Measurements from ENCODE around the gene PTBP1.
"Not testable (repeated sequence)": the region's sequence is repeated elsewhere in the genome, so short reads cannot be mapped to it uniquely, and the experiment has no call there.

Gene PTBP1

DNA sequence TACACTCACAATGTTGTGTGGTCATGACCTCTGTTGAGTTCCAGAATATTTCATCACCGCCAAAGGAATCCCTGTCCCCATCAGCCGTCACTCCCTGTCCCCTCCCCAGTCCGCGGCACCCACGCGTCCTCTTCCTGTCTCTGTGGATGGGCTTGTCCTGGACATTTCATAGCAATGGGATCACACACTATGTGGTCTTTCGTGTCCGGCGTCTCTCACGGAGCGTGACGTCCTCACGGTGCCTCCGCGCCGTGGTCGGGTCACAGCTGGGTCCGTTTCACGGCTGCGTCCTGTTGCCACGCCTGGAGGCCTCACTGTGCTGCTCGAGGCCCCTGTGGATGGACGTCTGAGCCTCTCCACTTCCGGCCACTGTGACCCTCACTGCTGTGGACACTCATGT lies 37.0 kb downstream of the PTBP1 start:
- DNase-seq, result no peak

DNA sequence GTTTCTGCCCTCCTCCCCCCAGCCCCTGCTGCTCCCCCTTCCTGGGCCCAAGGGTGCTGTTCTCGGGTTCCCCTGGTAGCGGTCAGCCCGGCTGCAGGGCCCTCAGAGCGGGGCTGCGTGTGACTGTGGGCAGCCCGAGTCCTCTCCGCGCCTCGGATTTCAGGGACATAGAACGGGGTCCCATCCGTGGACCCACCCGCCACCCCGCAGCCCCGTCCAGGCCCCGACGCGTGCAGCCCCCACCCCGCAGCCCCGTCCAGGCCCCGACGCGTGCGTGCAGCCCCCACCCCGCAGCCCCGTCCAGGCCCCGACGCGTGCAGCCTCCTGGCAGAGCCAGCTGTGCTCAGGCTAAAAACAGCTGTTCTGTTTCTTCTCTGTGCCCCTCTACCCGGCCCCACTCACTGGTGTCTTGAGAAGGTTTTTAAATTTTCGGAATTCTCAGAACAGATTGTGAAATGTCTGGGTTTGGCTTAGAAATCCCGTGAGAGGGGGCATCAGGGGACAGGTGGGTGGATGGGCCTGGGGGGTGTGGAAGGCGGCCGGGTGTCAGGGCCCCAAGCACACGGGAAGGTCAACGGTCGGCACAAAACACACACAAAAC lies 38.1 kb downstream of the PTBP1 start:
- DNase-seq, result no peak

DNA sequence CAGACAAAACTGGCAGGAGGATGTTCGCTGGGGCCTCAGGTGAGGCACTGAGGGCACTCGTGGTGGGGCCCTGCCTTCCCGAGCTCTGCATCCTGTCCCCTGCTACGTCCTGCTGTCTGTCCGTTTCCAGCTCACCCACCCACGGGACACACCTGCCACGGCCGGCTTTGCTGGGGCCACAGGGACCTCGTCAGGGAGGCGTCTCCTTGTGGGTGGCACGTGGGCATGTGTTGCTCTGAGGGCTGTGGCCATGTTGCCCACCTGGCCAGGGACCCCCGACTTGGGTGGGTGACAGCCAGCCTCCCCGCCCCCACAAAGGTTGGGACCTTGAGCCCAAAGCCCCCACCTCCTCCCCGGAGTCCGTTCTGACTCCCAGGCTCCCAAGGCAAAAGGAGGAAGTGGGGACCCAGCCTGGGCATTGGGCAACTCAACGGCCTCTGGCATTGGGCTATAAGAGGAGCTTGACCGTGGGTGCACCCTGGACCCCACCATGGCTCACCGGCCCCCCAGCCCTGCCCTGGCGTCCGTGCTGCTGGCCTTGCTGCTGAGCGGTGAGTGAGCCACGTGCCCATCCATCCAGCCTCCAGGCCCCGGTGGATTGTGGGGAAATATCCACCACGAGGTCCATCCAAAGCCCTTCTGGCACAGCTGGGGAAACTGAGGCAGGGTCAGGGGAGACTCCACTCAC lies 43.4 kb downstream of the PTBP1 start, which contains the start of gene PRTN3:
Gene PRTN3 (plus strand): TSS at position 481 of the 688 bp plus-strand sequence. CDS start 10 bp downstream, at position 491.
- DNase-seq, result no peak

DNA sequence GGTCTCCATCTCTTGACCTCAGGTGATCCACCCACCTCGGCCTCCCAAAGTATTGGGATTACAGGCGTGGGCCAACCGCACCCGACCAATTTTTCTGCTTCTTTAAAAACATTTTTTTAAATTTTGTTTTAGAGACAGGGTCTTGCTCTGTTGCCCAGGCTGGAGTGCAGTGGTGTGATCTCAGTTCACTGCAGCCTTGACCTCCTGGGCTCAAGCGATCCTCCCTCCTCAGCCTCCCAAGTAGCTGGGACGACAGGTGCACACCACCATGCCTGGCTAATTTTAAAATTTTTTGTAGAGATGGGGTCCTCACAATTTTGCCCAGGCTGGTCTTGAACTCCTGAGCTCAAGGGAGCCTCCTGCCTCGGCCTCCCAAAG lies 45.5 kb downstream of the PTBP1 start:
- DNase-seq, result not testable (repeated sequence)

DNA sequence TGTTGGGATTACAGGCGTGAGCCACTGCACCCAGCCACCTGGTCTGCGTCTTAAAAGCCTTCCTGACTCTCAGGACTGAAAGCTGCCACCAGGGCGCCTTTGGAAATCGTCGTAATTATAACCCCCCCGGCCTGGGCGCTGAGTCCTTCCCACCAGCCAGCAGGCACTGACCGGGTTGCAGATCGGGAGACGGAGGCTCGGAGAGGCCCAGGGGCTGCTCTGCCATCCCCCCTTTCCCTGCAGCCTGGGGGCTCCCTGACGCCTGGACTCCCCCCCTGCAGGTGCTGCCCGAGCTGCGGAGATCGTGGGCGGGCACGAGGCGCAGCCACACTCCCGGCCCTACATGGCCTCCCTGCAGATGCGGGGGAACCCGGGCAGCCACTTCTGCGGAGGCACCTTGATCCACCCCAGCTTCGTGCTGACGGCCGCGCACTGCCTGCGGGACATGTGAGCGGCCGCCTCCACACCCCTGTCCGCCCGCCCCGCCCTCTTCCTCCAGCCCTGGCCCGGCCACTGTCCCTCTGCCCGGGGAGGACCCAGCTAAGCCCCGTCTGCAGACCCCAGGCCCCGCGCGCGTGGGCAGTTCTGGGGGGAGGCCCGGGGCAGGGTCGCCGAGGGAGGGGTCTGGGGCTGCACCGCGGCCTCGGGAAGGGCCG lies 46.1 kb downstream of the PTBP1 start:
- no peak for DNase-seq

DNA sequence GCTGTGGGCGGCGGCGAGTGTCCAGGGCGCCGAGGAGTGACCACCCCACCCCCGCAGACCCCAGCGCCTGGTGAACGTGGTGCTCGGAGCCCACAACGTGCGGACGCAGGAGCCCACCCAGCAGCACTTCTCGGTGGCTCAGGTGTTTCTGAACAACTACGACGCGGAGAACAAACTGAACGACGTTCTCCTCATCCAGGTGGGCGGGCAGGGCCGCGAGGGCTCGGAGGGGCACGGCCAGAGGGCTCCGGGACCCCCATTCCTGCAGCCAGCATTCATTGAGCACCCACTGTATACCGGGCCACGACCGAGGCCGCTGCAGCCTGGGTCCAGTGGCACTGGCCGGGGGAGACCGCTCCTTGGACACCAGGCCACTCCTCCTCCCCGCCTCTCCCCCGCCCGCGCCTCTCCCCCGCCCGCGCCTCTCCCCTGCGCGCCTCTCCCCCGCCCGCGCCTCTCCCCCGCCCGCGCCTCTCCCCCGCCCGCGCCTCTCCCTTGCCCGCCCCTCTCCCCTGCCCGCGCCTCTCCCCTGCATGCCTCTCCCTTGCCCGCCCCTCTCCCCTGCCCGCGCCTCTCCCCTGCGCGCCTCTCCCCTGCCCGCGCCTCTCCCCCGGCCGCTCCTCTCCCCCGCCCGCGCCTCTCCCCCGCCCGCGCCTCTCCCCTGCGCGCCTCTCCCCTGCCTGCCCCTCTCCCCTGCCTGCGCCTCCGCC lies 46.7 kb downstream of the PTBP1 start:
- no peak for DNase-seq

DNA sequence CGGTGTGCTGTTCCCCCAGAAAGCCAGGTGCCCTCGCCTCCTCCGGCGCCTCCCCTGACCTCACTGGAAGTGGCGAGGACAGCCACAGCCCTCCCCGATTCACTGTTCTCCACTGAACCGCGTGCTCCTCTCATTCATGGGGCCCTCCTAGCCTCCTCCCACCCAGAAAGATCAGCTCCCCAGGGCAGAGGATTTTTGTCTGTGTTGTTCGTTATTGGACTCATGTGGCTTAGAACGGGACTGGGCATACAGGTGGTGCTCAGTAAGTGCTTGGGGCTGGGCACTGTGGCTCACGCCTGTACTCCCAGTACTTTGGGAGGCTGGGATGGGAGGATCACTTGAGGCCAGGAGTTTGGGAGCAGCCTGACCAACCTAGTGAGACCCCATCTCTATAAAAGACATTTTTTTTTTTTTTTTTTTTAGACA lies 47.3 kb downstream of the PTBP1 start:
- DNase-seq, result no peak

DNA sequence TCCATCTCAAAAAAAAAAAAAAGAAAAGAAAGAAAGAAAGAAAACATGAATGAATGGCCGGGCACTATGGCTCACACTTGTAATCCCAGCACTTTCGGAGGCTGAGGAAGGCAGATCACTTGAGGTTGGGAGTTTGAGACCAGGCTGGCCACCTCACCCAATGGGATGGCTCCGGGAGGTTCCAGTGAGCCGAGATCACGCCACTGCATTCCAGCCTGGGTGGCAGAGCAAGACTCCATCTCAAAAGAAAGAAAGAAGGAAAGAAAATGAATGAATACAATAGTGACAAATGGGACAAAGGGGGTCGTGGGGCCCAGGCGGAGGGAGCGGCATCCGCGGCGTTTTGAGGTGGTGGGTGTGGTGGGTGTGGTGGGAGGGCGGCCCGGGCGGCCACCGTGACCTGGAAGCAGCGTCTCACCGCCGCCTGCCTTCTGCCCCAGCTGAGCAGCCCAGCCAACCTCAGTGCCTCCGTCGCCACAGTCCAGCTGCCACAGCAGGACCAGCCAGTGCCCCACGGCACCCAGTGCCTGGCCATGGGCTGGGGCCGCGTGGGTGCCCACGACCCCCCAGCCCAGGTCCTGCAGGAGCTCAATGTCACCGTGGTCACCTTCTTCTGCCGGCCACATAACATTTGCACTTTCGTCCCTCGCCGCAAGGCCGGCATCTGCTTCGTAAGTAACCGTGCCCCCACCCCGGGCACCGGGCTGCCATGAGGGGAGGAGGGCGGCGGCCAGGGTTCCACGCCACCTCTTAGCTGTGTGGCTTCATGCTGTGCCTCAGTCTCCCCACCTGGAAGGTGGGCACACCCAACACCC lies 48.7 kb downstream of the PTBP1 start:
- no peak for DNase-seq

DNA sequence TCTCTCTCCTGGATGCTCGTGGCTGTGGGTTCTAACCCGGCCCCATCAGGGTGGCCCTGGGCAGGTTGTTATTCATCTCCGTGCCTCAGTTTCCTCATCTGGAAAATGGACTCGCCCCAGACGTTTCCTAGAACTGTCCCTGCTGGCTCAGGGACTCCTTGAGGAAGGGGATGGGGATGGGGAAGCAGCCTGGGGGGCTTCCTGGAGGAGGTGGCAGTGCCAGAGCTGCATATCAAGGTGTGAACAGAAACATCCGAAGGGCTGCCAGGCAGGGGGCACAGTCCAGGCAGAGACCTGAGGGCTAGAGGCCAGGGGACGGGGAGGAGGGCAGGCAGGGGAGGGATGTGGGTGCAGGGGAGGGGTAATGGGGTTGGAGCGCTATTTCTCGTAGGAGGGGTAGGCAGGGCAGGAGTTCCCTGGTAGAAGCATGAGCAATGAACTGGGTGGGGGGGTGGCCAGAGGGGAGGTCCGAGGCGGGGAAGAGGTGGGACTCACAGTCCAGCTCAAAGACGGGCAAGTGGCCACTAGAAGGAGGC lies 51.2 kb downstream of the PTBP1 start:
- DNase-seq, result no peak

DNA sequence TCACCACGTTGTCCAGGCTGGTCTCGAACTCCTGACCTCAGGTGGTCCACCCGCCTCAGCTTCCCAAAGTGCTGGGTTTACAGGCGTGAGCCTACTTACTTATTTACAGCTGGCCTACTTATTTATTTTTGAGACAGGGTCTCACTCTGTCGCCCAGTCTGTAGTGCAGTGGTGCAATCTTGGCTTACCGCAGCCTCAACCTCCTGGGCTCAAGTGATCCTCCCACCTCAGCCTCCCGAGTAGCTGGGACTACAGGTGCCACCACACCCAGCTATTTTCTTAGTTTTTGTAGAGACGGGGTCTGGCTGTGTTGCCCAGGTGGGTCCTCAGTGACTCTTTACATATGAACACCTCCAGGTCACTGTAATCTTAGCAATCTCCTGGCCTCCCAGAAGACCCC lies 51.9 kb downstream of the PTBP1 start:
- not testable (repeated sequence) for DNase-seq

DNA sequence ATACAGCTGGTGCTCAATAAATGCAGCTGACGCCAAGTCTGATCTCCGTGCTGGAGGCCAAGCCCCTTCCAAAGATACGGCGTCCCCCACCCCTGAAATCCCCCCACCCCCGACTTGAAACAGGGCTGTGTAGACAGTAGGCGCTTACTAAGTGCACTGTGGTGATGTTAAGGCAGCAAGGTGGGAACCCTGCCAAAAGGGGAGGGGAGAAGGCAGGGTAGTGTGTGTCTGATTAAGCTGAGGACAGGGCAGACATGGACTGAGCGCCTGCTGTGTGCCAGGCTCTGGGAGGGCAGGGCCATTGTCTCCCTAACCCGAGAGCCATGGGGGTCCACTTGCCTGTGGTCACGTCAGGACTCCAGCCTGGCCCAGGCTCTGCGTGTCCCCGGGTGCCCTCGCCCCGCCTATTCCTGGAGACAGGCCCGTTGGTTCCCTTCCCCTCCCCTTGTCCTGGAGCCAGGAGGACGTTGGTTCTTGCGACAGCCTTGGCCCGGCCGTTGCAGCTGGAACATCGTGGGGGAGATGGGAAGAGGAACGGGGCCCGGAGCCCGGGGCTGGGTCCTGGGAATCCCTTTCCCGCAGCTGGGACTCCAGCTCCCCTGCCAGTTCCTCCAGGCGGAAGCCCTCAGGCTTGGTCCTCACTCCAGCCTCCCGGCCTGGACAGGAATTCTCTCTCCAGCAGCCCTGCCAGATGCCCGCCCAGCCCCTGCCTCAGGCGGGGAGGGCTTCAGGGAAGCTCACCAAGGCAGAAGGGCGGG lies 53.1 kb downstream of the PTBP1 start:
- no peak for DNase-seq

DNA sequence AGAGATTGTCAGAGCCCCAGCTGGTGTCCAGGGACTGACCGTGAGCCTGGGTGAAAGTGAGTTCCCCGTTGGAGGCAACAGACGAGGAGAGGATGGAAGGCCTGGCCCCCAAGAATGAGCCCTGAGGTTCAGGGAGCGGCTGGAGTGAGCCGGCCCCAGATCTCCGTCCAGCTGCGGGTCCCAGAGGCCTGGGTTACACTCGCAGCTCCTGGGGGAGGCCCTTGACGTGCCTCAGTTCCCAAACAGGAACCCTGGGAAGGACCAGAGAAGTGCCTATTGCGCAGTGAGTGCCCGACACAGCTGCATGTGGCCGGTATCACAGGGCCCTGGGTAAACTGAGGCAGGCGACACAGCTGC lies 53.7 kb downstream of the PTBP1 start:
- no peak for DNase-seq

DNA sequence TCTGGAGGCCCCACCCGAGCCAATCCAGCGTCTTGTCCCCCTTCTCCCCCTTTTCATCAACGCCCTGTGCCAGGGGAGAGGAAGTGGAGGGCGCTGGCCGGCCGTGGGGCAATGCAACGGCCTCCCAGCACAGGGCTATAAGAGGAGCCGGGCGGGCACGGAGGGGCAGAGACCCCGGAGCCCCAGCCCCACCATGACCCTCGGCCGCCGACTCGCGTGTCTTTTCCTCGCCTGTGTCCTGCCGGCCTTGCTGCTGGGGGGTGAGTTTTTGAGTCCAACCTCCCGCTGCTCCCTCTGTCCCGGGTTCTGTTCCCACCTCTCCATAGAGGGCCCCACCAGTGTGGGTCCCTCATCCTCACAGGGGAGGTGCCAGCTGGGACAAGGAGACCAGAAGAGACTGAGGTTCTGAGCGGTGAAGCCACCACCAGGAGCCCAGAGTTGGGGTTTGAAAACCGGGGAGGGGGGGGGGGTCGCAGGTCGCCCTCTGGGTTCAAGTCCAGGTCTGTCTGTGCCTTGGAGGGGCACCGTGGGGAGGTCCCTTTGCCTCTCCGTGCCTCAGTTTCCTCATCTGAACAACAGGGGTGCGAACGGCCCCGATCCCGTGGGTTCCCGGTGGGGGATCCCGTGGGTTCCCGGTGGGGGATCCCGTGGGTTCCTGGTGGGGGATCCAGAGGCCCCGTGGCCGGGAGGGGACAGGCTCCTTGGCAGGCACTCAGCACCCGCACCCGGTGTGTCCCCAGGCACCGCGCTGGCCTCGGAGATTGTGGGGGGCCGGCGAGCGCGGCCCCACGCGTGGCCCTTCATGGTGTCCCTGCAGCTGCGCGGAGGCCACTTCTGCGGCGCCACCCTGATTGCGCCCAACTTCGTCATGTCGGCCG lies 55.1 kb downstream of the PTBP1 start, which contains the start of gene ELANE:
Gene ELANE (plus strand): TSS at position 168 of the 878 bp plus-strand sequence. CDS start 26 bp downstream, at position 194.
- DNase-seq, result no peak

DNA sequence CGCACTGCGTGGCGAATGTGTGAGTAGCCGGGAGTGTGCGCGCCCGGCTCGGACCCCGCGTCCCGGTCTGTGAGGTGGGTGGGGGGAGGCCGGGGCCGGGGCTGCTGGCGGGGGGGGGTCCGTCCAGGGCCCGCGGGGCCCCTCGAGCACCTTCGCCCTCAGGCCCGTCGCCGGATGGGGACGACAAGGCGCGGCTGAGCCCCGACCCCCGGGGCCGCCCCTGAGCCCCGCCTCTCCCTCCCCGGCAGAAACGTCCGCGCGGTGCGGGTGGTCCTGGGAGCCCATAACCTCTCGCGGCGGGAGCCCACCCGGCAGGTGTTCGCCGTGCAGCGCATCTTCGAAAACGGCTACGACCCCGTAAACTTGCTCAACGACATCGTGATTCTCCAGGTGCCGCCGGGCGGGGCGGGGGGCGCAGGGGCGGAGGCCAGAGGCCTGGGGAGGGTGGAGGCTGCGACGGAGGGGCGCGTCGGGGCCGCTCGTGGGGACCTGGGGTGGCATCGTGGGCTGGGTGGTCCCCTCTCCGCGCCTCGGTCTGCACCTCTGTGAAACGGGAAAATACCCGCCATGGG lies 55.8 kb downstream of the PTBP1 start:
- DNase-seq, result no peak

DNA sequence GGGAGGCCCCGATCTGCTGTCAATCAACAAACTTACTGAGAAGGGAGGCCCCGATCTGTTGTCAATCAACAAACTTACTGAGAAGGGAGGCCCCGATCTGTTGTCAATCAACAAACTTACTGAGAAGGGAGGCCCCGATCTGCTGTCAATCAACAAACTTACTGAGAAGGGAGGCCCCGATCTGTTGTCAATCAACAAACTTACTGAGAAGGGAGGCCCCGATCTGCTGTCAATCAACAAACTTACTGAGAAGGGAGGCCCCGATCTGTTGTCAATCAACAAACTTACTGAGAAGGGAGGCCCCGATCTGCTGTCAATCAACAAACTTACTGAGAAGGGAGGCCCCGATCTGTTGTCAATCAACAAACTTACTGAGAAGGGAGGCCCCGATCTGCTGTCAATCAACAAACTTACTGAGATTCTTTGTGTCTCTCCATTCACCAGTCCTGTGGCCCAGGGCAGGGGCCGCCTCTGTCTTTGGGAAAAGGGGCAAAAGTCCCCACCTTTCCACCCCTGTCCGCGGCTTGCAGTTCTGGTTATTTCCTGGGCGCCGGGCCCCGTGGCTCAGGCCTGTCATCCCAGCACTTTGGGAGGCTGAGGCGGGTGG lies 56.5 kb downstream of the PTBP1 start:
- not testable (repeated sequence) for DNase-seq

DNA sequence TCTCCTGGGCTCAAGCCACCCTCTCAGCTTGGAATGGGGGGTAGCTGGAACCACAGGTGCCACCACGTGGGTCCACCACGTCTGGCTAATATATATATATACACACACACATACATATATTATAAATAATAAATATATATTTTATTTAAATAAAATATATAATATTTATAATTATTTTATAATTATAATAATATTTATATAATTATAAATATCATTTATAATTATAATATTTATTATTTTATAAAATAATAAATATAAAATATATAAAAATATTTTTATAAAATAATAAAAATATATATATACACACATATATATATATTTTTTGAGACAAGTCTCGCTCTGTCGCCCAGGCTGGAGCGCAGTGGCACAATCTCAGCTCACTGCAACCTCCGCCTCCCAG lies 57.3 kb downstream of the PTBP1 start:
- DNase-seq, result no peak

DNA sequence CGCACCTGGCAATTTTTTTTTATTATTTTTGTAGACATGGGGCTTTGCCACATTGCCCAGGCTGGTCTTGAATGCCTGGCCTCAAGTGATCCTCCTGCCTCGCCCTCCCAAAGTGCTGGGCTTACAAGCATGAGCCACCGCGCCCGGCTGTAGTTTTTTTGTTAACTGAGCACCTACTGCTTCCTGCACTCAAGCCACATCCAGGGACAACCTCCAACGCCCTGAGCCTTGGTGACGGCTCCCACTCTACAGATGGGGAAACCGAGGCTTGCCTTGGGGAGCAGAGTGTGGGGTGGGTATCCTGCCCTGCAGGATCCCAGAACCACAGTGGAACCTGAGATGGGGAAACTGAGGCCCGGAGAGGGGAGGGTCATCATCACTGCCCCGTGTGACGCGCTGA lies 57.9 kb downstream of the PTBP1 start:
- DNase-seq, result no peak

DNA sequence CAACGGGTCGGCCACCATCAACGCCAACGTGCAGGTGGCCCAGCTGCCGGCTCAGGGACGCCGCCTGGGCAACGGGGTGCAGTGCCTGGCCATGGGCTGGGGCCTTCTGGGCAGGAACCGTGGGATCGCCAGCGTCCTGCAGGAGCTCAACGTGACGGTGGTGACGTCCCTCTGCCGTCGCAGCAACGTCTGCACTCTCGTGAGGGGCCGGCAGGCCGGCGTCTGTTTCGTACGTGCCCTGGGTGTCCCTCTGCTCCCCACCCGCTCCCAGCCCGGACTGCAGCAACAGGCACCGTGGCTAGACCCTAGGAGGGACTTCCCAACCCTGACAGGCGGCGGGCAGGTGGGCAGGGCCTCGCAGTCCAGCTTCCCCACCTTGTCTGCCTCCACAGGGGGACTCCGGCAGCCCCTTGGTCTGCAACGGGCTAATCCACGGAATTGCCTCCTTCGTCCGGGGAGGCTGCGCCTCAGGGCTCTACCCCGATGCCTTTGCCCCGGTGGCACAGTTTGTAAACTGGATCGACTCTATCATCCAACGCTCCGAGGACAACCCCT lies 58.4 kb downstream of the PTBP1 start:
- no peak for DNase-seq

DNA sequence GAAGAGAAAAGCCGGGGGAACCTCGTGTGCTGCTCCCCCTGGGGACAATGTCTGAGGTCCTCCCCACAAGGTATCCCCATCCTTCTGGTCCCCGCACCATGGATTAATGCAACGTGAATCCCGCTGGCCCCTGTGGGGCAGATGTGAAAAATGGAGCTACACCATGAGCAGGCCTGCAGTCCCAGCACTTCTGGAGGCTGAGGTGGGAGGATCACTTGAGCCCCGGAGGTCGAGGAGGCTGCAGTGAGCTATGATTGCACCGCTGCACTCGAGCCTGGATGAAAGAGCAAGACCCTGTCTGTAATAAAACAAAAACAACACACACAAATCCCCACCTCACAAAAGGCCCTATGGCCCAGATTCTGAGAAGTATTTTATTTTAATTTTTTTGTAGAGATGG lies 61.0 kb downstream of the PTBP1 start:
- DNase-seq, result no peak
